Glomerular visceral epithelial cell (primary cell): Measurements from ENCODE around the gene KCNIP2.
A peak's percentile ranks its signal among the peaks of the same experiment; 100 is the strongest.

Source experiments
- DNase-seq: peaks from one replicate; pipeline ENCODE4 v3.0.0-alpha.2; 2016; ENCODE audit errors: extremely low spot score

Gene KCNIP2

GRCh38 chr10:101851411-101852116 is 8.0 kb upstream of the KCNIP2 start:
- DNase-seq: no peak

GRCh38 chr10:101850749-101851148 is 7.1 kb upstream of the KCNIP2 start:
- no peak for DNase-seq

GRCh38 chr10:101848894-101849351 is 5.3 kb upstream of the KCNIP2 start:
- DNase-seq: no peak

- no peak for DNase-seq
Observed at GRCh38 chr10:101848408-101848807, 4.8 kb upstream of the KCNIP2 start.

- no peak for DNase-seq
Observed at GRCh38 chr10:101845893-101846292, 2.3 kb upstream of the KCNIP2 start.

GRCh38 chr10:101841826-101842225 is 1.8 kb downstream of the KCNIP2 start:
- DNase-seq: no peak

- DNase-seq: peak; percentile 78
Observed at GRCh38 chr10:101840741-101841453, 2.7 kb downstream of the KCNIP2 start.

GRCh38 chr10:101840102-101840684 is 3.4 kb downstream of the KCNIP2 start:
- DNase-seq: no peak

- no peak for DNase-seq
Observed at GRCh38 chr10:101839416-101840063, 4.1 kb downstream of the KCNIP2 start.

GRCh38 chr10:101839002-101839401 is 4.6 kb downstream of the KCNIP2 start:
- DNase-seq: no peak

- no peak for DNase-seq
Observed at GRCh38 chr10:101838416-101838970, 5.1 kb downstream of the KCNIP2 start.

- no peak for DNase-seq
Observed at GRCh38 chr10:101837748-101838147, 5.9 kb downstream of the KCNIP2 start.

- no peak for DNase-seq
Observed at GRCh38 chr10:101835362-101835761, 8.2 kb downstream of the KCNIP2 start.

- DNase-seq: no peak
Observed at GRCh38 chr10:101834341-101834740, 9.3 kb downstream of the KCNIP2 start.

GRCh38 chr10:101833466-101833865 is 10.1 kb downstream of the KCNIP2 start:
- no peak for DNase-seq

- DNase-seq: no peak
Observed at GRCh38 chr10:101832325-101832771, 11.3 kb downstream of the KCNIP2 start.

GRCh38 chr10:101831169-101831811 is 12.3 kb downstream of the KCNIP2 start:
- DNase-seq: no peak

GRCh38 chr10:101830322-101831168 is 13.1 kb downstream of the KCNIP2 start:
- DNase-seq: peak; percentile 79

- no peak for DNase-seq
Observed at GRCh38 chr10:101829561-101830315, 13.9 kb downstream of the KCNIP2 start.
